ENCODE measurements around the gene ISCA1.

Gene ISCA1

DNA sequence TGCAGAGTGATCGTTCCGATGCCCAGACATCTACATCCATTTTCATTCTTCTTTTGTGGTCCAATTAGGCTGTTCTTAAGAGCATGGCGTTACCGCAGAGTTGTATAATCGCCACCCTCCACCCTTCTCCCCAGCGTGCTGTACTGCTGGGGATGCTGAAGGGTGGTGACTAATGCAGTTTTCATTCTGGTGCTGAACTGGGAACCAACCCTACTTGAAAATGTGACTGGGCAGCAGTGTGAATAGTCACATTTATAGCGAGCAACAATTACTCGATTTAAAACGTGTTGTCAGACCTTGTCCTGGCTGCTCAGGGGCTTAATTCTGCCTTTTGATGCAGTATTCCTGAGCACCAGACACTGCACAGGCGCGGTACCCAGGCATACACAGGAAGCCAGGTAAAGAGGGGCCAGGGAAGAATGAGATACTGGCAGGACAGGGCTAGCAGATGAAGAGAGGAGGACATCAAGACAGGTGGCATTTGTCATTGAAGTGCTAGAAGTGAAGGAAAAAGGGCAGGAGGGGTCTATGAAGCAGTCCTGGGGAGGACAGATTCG lies 719 bp upstream of the ISCA1 start:
- FAIRE-seq, result no peak

DNA sequence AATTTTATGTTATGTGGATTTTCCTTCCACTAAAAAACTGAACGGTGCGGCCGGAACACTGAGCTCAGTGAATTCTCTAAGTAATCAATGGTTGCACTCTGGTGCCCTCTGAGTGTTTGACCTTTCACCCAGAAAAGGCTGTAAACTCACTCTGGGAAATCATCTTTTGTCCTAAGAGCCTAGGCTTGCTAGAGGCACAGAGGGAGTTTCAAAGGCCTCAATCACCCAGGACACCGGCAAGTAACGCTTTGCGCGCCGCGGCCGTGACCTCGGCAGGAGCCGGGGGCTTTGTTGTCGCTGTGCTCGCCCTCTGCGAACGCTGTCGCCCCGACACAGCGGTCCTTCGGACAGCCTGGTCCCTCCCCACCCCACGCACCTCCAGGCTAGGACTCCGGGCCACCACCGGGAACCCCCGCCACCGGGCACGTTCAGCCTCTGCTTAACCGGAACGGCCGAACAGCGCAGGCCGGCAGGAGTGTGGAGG lies 703 bp downstream of the ISCA1 start:
- no peak for FAIRE-seq

DNA sequence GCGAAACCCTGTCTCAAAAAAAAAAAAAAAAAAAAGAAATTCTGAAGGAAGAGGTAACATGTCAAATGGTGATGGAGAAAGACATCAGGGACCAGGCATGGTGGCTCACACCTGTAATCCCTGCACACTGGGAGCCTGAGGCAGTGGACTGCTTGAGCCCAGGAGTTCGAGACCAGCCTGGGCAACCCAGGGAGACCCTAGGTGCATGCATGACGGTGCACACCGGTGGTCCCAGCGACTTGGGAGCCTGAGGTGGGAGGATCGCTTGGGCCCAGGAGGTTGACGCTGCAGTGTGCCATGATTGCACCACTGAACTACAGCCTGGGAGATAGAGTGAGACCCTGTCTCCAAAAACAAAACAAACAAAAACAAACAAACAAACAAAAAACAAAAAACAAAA lies 1.8 kb downstream of the ISCA1 start:
- no peak for FAIRE-seq

DNA sequence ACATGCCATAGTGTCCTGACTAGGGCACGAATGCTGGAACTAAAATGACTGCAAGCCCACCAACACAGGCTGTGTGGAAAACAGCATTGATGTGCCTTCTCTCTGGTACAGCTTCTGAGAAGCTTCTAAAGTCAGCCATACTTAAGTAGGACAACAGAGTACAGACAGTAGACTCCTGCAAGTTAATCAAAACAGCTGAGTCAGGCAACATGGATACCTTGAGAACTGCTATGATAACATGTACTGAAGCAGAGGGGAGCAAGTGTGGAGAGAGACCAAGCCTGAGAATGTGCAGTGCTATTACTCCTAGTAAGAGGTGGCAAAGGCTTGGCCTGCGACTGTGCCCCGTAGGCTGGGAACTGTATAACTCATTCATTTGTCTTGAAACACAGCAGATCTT lies 2.5 kb downstream of the ISCA1 start:
- no peak for FAIRE-seq

DNA sequence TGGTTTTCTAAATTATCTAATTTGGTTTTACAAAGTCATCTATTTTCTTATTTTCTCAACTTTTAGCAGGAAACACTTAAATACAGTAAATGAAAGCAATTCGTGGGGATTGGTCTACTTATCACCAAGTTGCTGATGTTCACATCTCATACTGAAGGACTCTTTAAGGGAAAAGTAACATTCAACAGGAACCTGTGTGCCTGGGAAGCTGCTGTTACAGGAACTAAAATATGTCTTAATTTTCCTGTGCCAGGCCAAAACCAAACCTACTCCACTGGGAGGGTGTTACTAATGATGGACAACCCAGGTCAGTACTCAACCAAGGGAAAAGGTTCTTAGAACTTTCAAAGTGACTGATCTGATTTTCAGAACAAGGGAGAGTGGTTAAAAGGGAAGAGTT lies 5.3 kb downstream of the ISCA1 start:
- no peak for FAIRE-seq

DNA sequence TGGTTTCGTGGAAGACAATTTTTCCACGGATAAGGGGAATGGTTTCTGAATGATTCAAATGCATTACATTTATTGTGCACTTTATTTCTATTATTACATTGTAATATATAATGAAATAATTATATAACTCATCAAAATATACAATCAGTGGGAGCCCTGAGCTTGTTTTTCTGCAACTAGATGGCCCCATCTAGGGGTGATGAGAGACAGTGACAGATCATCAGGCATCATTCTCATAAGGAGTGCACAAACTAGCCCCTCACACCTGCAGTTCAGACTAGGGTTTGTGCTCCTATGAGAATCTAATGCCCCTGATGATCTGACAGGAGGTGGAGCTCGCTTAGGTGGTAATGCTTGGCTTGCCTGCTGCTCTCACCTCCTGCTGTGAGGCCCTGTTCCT lies 6.4 kb downstream of the ISCA1 start:
- FAIRE-seq, result no peak

DNA sequence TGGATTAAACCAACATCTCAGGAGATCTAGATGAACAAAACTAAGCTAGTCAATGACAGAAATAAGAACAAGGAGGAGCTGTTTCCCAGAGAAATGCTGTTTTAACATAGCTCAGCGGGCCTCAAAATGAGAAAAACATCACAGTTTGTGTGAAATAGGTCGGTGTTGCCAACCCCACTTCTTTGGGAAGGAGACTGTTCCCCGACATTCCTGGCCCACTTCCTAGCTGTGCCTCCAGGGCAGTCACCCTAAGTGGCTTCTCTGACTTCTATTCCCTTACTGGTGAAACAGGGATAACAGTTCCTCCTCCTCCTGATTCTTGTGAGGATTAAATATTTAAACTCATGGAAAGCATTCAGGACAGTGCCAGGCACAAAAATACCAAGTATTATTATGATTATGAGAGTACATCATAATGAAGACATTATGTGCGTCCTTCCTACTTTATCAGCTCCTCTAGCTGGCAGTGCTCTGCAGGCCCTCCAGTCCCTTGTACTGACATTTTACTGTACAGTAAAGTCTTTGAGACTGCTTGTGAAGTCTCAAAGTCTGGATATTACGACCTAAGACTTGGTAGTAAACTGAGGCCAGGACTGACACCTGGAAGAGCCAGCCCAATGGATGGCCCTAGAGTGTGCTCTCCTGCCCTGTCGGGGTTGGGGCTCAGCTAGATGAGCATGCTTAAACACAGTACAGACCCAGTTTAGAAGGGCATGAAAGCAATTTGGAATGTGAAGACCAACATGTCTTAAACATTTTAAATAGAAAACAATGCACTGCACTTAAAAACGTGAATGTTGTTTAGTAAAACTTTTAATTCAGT lies 7.3 kb downstream of the ISCA1 start:
- FAIRE-seq, result no peak

DNA sequence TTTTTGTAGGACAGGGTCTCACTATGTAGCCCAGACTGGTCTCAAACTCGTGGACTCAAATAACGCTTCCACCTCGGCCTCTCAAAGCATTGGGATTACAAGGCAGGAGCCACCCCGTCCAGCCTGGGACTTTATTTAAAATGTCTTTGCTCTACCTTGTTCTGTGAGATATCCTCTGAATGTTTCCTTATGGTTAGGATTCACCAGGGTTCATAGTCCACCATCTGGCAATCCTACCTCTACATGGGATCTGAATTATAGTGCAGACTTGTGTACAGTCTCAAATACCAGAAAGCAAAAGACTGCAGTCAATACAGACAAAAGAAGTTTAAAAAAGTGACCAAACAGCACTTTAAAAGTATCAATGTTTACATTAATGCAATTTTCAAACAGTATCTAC lies 10.1 kb downstream of the ISCA1 start:
- no peak for FAIRE-seq

DNA sequence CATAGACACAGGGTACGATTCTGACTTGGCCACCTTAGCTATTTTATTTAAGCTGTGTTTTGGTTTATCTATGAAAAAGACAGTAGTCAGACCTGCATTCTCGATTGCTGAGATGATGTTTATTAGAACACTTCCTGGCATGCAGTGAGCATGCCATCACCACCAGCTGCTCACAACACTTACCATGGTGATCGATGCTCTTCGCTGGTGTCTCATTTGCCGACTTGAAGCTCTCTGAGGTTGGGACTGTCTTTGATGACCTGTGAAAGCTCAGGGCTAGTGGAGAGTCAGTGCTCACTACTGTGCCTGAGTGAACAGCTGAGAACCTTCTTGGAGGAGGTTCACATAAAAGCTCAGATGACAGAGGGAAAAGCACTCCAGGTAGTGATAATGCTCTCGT lies 18.5 kb downstream of the ISCA1 start:
- FAIRE-seq, result no peak

DNA sequence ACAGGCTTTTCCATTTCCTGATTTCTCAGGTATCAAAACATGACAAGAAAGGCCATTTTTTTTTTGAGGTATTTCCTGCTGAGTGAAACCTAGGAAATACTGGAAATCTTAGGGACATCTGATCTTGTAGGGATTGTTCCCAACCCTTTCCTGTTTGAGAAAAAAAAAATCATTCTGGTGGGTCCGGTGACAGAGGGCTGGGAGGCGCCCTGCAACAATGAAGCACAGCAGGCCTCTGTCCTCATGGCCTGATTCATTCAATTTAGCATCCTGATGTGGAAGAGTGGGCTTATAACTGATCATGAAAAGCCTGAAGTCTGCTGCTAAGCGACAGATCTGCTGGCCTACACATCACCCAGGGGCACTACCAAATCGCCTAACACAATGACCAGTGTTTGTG lies 19.8 kb downstream of the ISCA1 start:
- no peak for FAIRE-seq

DNA sequence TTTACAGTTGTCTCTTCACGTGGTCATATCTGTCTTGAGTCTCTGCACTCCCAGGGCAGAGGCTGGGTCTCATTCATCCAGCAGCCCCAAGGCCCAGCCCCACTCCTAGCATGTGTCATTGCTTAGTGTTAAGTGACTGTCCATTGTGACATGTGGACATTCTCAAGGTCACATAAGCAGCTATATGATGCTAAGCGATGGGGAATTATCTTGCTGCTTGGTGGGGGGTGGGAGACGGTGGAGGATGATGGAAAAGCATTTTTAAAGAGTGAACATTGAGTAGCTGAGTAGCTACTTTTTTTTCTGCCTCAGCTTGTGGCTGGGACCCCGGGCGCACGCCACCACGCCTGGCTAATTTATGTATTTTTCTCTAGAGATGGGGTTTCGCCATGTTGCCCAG lies 22.8 kb downstream of the ISCA1 start, which contains the start of gene C9orf153:
TSS of gene C9orf153 (minus strand) at position 101 of the 400 bp plus-strand sequence. CDS start 30,054 bp downstream, outside the sequence.
- no peak for FAIRE-seq

DNA sequence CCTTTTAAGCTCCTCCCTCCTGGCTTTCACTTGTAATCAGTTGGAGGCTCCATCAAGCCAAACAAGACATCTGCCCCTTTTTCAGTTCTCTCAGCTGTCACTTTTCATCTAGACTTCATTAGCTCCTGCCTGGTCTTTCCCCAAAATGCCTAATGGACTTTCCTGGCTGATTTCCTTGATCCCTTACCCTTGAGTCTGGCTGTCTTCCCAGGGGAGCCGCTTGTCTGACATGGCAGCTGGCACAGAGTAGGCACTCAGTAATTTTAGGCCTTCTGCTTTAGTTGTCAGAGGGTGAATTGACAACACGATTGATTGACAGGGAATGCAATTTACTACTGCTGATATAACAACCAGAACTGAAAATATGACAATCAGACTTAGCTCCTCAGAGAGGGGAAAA lies 24.9 kb downstream of the ISCA1 start:
- FAIRE-seq, result no peak

DNA sequence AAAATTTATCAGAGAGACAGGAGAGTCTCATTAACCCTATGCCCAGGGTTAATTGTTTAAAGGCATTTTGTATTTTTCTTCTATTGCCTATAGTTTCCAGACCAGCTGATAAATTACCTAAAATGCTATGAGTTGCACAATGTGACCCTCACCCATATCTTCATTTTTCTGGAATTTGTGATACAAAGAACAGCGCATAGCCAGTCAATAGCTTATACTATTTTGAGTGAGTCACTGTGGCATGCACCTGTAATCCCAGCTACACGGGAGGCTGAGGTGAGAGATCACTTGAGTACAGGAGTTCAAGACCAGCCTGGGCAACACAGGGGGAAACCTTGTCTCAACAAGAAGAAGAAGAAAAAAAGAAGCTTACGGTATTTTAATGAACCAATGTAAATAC lies 25.7 kb downstream of the ISCA1 start:
- FAIRE-seq, result no peak

DNA sequence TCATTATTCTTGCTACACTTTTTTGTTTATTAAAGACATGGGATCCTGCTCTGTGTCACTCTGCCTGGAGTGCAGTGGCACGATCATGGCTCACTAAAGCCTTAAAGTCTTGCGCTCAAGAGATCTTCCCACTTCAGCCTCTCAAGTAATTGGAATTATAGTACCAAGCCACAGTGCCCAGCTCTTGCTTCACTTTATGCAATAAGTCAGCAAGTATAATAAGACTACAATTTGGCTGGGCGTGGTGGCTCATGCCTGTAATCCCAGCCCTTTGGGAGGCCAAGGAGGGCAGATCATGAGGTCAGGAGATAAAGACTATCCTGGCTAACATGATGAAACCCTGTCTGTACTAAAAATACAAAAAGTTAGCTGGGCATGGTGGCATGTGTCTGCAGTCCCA lies 28.8 kb downstream of the ISCA1 start:
- FAIRE-seq, result no peak

DNA sequence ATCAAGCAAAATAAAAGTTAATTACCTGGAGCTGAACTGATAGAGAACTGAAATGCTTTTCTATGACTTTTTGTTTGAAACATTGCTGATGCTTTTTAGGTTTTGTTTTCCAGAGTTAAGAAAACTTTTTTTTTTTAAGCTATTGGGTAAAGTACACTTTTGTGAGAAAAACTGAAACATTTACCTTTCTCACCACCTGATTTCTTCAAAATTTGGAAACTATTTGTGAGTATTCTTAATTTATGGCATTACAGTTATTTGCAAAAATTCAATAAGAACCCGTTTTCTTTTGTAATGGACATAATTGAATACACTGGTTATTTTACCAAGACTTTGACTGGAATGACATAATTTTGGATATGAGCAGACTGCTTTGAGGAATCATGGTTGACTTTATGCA lies 29.5 kb downstream of the ISCA1 start:
- FAIRE-seq, result no peak

DNA sequence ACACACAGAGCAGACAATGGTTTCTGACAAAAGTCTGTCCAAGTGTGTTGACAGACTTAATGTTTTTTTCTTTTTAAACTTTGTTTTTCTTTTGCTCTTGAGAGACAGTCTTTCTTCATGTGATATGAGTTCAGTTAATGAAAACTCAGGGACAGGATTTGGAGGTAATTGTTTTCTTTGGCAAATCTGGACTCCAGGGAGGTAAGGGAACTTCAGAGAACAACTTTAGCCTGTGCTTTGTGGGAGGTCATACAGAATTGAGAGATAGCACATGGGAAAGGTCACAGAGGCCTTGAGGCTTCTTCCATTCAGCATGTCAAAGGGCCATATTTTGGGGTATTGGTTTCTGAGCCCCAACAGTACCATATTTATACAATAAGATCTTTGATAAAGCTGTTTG lies 32.2 kb downstream of the ISCA1 start:
- no peak for FAIRE-seq

DNA sequence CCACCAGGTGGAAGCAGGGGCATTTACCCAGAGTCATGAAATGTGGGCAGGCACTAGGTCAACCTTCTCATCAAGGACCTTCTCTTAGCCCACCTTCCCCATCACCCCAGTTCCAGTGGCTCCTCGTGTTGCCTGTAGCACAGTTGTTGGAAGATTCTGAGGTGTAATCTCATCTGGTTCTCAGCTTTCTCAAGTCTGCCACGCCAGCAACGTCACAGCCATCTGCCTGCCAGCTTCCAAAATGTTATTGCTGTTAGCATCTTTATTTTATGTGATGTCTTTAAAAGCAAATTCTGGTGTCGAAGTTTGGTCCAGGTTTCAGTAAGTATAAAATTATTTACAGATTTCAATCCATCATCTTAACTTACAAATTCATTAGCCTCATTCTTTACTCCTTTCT lies 33.6 kb downstream of the ISCA1 start:
- FAIRE-seq, result no peak

DNA sequence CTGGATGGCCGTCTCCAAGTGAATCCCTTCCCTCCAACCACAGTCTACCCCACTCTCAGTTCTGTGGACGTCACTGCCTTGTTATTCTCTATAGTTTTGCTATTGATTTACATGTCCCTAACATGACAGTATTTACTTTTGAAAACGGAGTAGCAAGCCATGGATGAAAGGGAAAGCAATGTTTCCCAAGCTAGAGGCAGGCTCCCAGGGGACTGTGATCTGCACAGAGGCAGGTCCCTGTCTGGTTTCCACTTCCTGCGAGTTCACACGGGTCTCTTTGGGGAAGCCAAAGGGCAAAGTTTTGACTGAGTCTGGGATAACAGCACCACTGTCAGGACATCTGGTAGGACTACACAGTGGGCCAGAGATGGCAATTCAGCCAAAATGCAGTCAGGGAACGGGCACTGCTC lies 35.6 kb downstream of the ISCA1 start:
- FAIRE-seq, result no peak

DNA sequence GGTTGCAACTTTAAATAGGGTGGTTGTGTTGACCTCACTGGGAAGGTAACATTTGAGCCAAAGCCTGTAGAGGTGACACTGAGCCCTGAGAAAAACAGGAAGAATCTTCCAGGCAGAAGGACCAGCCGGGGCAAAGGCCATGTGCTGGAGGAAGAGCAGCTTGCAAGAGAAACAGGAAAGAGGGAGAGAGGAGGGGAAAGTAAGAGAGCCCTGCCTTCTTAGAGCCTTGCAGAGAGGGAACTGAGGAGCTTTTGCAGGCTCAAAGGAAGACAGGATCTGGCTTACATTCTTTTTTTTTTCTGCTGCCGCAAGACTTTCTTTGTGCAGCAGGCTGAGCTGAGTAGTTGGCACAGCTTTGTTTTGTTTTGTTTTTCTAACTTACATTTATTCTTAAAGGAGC lies 40.3 kb downstream of the ISCA1 start:
- no peak for FAIRE-seq

DNA sequence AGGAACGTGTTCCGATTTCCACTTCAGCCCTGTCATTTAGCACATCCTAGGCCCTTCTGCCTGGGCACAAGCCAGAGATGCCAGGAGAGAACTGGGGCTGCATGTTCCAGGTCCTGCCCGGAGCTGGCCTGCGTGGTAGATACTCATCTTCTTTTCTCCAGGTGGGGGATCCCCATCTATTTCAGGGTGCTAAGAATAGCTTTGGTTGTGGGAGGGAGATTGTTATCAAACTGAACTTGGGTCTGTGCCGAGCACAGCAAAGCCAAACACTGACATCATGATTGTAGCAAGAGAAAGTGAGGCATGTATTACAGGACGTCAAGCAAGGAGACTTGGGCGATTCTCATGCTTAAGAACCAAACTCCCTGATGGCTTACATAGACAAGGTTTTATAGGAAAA lies 41.1 kb downstream of the ISCA1 start:
- no peak for FAIRE-seq

DNA sequence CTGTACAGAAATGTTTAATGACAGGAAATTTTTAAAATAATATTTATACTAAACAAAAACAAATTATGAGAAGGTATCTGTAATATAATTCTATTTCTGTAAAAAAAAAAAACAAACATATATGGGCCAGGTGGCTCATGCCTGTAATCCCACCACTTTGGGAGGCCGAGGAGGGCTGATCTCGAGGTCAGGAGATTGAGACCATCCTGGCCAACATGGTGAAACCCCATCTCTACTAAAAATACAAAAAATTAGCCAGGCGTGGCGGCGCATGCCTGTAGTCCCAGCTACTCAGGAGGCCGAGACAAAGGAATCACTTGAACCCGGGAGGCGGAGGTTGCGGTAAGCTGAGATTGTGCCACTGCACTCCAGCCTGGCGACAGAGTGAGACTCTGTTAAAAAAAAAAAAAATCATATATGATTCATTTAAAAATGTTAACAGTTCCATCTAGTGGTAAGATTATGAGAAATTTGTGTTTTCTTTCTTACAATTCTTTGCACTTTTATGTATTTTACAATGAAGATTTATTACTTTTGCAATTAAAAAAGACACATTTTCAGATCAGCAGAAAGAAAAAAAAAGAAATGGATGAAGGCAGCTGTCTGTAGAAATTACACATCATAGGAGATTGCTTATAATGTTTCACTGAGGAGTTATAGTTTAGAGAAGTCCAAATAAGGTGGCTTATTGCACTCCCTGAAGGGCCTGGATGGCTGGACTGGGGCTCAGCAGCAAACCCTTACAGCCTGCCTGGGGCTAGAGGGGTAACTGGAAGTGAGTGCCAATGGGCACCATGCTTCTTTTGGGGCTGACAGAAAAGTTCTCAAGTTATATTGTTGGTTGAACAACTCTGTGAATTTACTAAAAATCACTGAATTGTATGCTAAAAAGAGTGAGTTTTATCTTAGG lies 43.2 kb downstream of the ISCA1 start:
- peak; percentile 90 for FAIRE-seq

DNA sequence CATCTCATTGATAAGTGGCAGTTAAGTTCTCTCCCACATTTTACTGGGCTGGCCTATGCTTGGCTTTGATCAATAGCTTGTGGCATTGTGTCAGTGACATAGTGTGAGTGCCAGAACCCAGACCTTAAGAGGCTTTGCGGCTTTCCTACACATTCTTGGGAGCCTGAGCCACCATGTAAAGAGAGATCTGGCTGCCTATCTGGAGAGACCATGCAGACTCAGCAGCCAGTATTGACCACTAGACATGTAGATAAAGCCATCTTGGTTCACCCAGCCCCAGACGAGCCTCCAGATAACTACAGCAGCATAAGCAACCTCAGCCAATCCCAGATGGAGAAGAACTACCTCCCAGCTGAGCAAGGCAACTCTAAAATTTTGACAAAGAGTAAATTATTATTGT lies 51.5 kb downstream of the ISCA1 start:
- no peak for FAIRE-seq

DNA sequence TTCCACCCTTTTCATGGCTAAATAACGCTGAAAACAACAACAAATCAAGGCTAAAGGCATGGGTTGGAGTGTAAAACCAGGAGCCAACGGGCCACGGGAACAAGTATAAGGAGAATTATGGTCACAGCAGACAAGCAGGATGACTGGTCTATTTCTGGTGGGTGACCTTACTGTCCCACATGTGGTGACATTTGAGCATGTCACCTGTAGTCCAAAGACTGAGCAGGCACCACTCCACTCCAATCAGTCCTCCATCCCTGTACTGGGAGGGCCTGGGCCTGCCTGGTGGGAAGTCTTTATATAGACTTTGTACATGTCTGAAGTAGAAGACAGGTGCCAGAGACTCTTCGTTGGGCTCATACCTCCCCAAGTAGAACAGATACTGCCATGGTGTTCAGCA lies 59.7 kb downstream of the ISCA1 start:
- FAIRE-seq, result no peak

DNA sequence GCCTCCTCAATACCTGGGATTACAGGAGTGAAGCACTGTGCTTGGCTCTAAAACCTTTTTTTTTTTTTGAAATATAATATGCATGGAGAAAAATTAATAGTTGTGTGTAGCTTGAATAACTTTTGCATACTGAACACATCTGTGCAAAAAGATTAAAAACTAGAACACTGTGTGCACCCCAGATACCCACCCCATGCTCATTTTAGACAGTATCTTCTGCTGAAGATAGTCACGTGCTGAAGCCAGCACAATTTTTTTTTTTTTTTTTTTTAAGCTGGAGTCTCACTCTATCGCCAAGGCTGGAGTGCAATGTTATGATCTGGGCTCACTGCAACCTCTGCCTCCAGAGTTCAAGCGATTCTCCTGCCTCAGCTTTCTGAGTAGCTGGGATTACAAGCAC lies 62.7 kb downstream of the ISCA1 start:
- FAIRE-seq, result no peak
